ENCODE measurements around the gene KBTBD12.

The KBTBD12 gene

GRCh38 chr3:127954640-127955039 is 39.6 kb downstream of the KBTBD12 start:
- no peak for DNase-seq

GRCh38 chr3:127955728-127956127 is 40.7 kb downstream of the KBTBD12 start:
- no peak for DNase-seq

GRCh38 chr3:127959041-127959440 is 44.0 kb downstream of the KBTBD12 start:
- no peak for DNase-seq

GRCh38 chr3:127959873-127960272 is 44.8 kb downstream of the KBTBD12 start:
- no peak for DNase-seq

- no peak for DNase-seq
Measured at GRCh38 chr3:127960421-127960965, 45.5 kb downstream of the KBTBD12 start.

- DNase-seq: no peak
Measured at GRCh38 chr3:127961124-127961523, 46.1 kb downstream of the KBTBD12 start.

- no peak for DNase-seq
Measured at GRCh38 chr3:127961963-127962362, 46.9 kb downstream of the KBTBD12 start.

- no peak for DNase-seq
Measured at GRCh38 chr3:127962937-127963336, 47.9 kb downstream of the KBTBD12 start.

GRCh38 chr3:127964053-127964452 is 49.0 kb downstream of the KBTBD12 start:
- peak; percentile 77 for DNase-seq

GRCh38 chr3:127964816-127965215 is 49.8 kb downstream of the KBTBD12 start:
- no peak for DNase-seq

- no peak for DNase-seq
Measured at GRCh38 chr3:127967316-127967715, 52.3 kb downstream of the KBTBD12 start.

GRCh38 chr3:127970966-127971592 is 56.0 kb downstream of the KBTBD12 start:
- DNase-seq: no peak

GRCh38 chr3:127974226-127974625 is 59.2 kb downstream of the KBTBD12 start:
- no peak for DNase-seq

GRCh38 chr3:127975153-127976029 is 60.4 kb downstream of the KBTBD12 start:
- DNase-seq: no peak

GRCh38 chr3:127978636-127979035 is 63.6 kb downstream of the KBTBD12 start:
- DNase-seq: no peak

GRCh38 chr3:127979473-127979872 is 64.4 kb downstream of the KBTBD12 start:
- DNase-seq: no peak

- no peak for DNase-seq
Measured at GRCh38 chr3:127981097-127981496, 66.1 kb downstream of the KBTBD12 start.

- no peak for DNase-seq
Measured at GRCh38 chr3:127982155-127982554, 67.1 kb downstream of the KBTBD12 start.

- DNase-seq: no peak
Measured at GRCh38 chr3:127984241-127984975, 69.4 kb downstream of the KBTBD12 start.

GRCh38 chr3:127985216-127985615 is 70.2 kb downstream of the KBTBD12 start:
- DNase-seq: no peak

GRCh38 chr3:127985655-127986225 is 70.7 kb downstream of the KBTBD12 start:
- no peak for DNase-seq

- no peak for DNase-seq
Measured at GRCh38 chr3:127986803-127987202, 71.8 kb downstream of the KBTBD12 start.
